H1 (cell line): ENCODE data around the gene FRS2. TPM values are rescaled to one million over a fixed set of nuclear protein-coding genes. Genes with fewer than 3 reads are reported as not detected.

Experiments
- CTCF ChIA-PET: fragments of 300-600 bp; sonication (Branson Sonifier 250); formaldehyde crosslinking; loops from one replicate; lab custom pipeline; 2021; ENCODE audit not compliant: partially characterized antibody; lab: Charles Lee
- POLR2A ChIA-PET: fragments of 300-600 bp; sonication (Branson Sonifier 250); formaldehyde crosslinking; loops from one replicate; lab custom pipeline; 2021; ENCODE audit warnings: inconsistent platforms; ENCODE audit not compliant: partially characterized antibody; lab: Charles Lee
- DNase-seq, 2 experiments: peaks; one replicate each; pipeline versions ENCODE4 v3.0.0 to v3.0.0-alpha.2; 2010 to 2022; ENCODE audit warnings: low spot score in 2 of 2, low read depth in 1 of 2, mixed read lengths in 1 of 2
- FAIRE-seq: peaks from 2 replicates; lab custom pipeline; 2011; peaks lifted over from hg19 to GRCh38; lab: Jason Lieb, UNC
- H2AFZ ChIP-seq: 2 replicates; pipeline ENCODE4 v1.8.1; 2012; ENCODE audit warnings: low read length, inconsistent platforms
- H2AK5ac ChIP-seq: 2 replicates; pipeline ENCODE4 v1.6.1; 2013; ENCODE audit warnings: low read depth, low read length
- H2BK120ac ChIP-seq: replicated peaks from 2 replicates; pipeline ENCODE3; 2013; ENCODE audit warnings: low read depth, low read length, inconsistent platforms
- H2BK12ac ChIP-seq: 2 replicates; pipeline ENCODE4 v1.6.1; 2013; ENCODE audit warnings: low read depth, low read length
- H2BK15ac ChIP-seq: 2 replicates; pipeline ENCODE4 v1.6.1; 2013; ENCODE audit warnings: low read length
- H2BK20ac ChIP-seq: 2 replicates; pipeline ENCODE4 v1.6.1; 2013; ENCODE audit warnings: low read length
- H2BK5ac ChIP-seq: 2 replicates; pipeline ENCODE4 v1.6.1; 2013; ENCODE audit warnings: low read depth, low read length
- H3K14ac ChIP-seq: 2 replicates; pipeline ENCODE4 v1.6.1; 2013; ENCODE audit warnings: inconsistent platforms; ENCODE audit not compliant: insufficient read length
- H3K18ac ChIP-seq: 2 replicates; pipeline ENCODE4 v1.6.1; 2013; ENCODE audit warnings: low read length; ENCODE audit errors: extremely low read depth
- H3K23ac ChIP-seq: 2 replicates; pipeline ENCODE4 v1.6.1; 2013; ENCODE audit warnings: inconsistent platforms; ENCODE audit not compliant: insufficient read length
- H3K23me2 ChIP-seq: 2 replicates; pipeline ENCODE4 v1.6.1; 2013; ENCODE audit warnings: low read depth, low read length
- H3K27ac ChIP-seq: 2 replicates; pipeline ENCODE4 v1.6.1; 2011; ENCODE audit warnings: low read depth, low read length, inconsistent platforms
- H3K27me3 ChIP-seq, 4 experiments: replicated peaks in 1 of 4; 1 replicate in 1 of 4; 2 replicates in 3 of 4; pipeline versions ENCODE4 v1.6.1 to v1.8.1; 2011 to 2013; ENCODE audit warnings: low read length in 3 of 4, mild to moderate bottlenecking in 3 of 4, inconsistent platforms in 2 of 4, mixed read lengths in 2 of 4, moderate library complexity in 1 of 4; ENCODE audit not compliant: control insufficient read depth in 3 of 4, insufficient read depth in 3 of 4; ENCODE audit errors: extremely low read depth in 1 of 4
- H3K36me3 ChIP-seq, 4 experiments: 2 replicates each; pipeline versions ENCODE4 v1.6.1 to v1.8.1; 2011 to 2013; ENCODE audit warnings: mild to moderate bottlenecking in 4 of 4, low read length in 3 of 4, moderate library complexity in 2 of 4, control low read depth in 1 of 4, inconsistent platforms in 1 of 4; ENCODE audit not compliant: insufficient read depth in 4 of 4, control insufficient read depth in 2 of 4
- H3K4ac ChIP-seq: replicated peaks from 2 replicates; pipeline ENCODE3; 2013; ENCODE audit warnings: low read length, low read depth, mixed read lengths, inconsistent platforms; ENCODE audit not compliant: insufficient read length
- H3K4me1 ChIP-seq, 4 experiments: replicated peaks in 1 of 4; 1 replicate in 1 of 4; 2 replicates in 3 of 4; pipeline versions ENCODE4 v1.6.1 to v1.8.1; 2011 to 2013; ENCODE audit warnings: low read length in 3 of 4, inconsistent platforms in 2 of 4, mixed read lengths in 1 of 4; ENCODE audit not compliant: insufficient read depth in 4 of 4, control insufficient read depth in 3 of 4
- H3K4me2 ChIP-seq, 2 experiments: 2 replicates each; pipeline versions ENCODE4 v1.6.1 to v1.8.1; 2011 to 2013; ENCODE audit warnings: low read depth in 2 of 2, low read length in 2 of 2, control low read depth in 1 of 2, inconsistent platforms in 1 of 2, mild to moderate bottlenecking in 1 of 2; ENCODE audit not compliant: insufficient read depth in 1 of 2
- H3K4me3 ChIP-seq, 4 experiments: fragments of 200-600, 300-600 bp in 1 of 4; sonication (generic), shearing (Covaris generic), sonication (Bioruptor Twin) in 1 of 4; 2 replicates each; pipeline versions ENCODE4 v1.5.1 to v1.8.1; 2011 to 2016; ENCODE audit warnings: low read length in 4 of 4, low read depth in 3 of 4, control low read depth in 2 of 4, inconsistent platforms in 2 of 4, mild to moderate bottlenecking in 2 of 4, mixed read lengths in 1 of 4, moderate library complexity in 1 of 4; ENCODE audit not compliant: insufficient read depth in 2 of 4; ENCODE audit errors: extremely low read depth in 1 of 4
- H3K56ac ChIP-seq: replicated peaks from 2 replicates; pipeline ENCODE3; 2013; ENCODE audit warnings: low read depth, mild to moderate bottlenecking, mixed read lengths, low read length, inconsistent platforms; ENCODE audit not compliant: insufficient read length
- H3K79me1 ChIP-seq: 2 replicates; pipeline ENCODE4 v1.6.1; 2013; ENCODE audit warnings: low read depth, low read length, control low read depth
- H3K79me2 ChIP-seq, 2 experiments: 2 replicates each; pipeline versions ENCODE4 v1.6.1 to v1.8.1; 2012 to 2013; ENCODE audit warnings: low read length in 2 of 2, mild to moderate bottlenecking in 2 of 2, inconsistent platforms in 1 of 2; ENCODE audit not compliant: insufficient read depth in 2 of 2, control insufficient read depth in 1 of 2
- H3K9ac ChIP-seq, 4 experiments: replicated peaks in 1 of 4; 1 replicate in 1 of 4; 2 replicates in 3 of 4; pipeline versions ENCODE4 v1.6.1 to v1.8.1; 2011 to 2013; ENCODE audit warnings: low read depth in 3 of 4, low read length in 3 of 4, control low read depth in 2 of 4, mild to moderate bottlenecking in 2 of 4, moderate library complexity in 2 of 4, inconsistent platforms in 1 of 4; ENCODE audit errors: extremely low read depth in 1 of 4
- H3K9me3 ChIP-seq, 2 experiments: 2 replicates each; pipeline versions ENCODE4 v1.6.1 to v1.8.1; 2012 to 2013; ENCODE audit warnings: mild to moderate bottlenecking in 2 of 2, moderate library complexity in 2 of 2, control low read depth in 1 of 2, inconsistent platforms in 1 of 2, low read depth in 1 of 2, low read length in 1 of 2, mixed read lengths in 1 of 2; ENCODE audit not compliant: insufficient read depth in 2 of 2
- H4K20me1 ChIP-seq, 2 experiments: replicated peaks in 1 of 2; 2 replicates each; pipeline versions ENCODE3 to v1.8.1; 2011 to 2013; ENCODE audit warnings: inconsistent platforms in 2 of 2, low read length in 2 of 2, mild to moderate bottlenecking in 1 of 2; ENCODE audit not compliant: insufficient read depth in 2 of 2, control insufficient read depth in 1 of 2
- H4K5ac ChIP-seq: 2 replicates; pipeline ENCODE4 v1.6.1; 2013; ENCODE audit warnings: low read length, low read depth, mixed read lengths, inconsistent platforms; ENCODE audit not compliant: insufficient read length
- H4K8ac ChIP-seq: 2 replicates; pipeline ENCODE4 v1.8.0; 2013; ENCODE audit warnings: mild to moderate bottlenecking, moderate library complexity, low read length, inconsistent platforms; ENCODE audit not compliant: insufficient read depth; ENCODE audit errors: extremely low read depth
- H4K91ac ChIP-seq: replicated peaks from 2 replicates; pipeline ENCODE3; 2013; ENCODE audit warnings: low read length, mixed read lengths, inconsistent platforms; ENCODE audit not compliant: insufficient read length
- BRCA1 ChIP-seq: IDR thresholded peaks from 2 replicates; pipeline ENCODE4 v1.6.1; 2012; ENCODE audit warnings: low read depth, low read length, improper control_type of control experiment
- HDAC6 ChIP-seq: IDR thresholded peaks from one replicate; pipeline ENCODE4 v1.7.1; 2012; ENCODE audit warnings: low read depth, mild to moderate bottlenecking, inconsistent platforms, low read length, moderate library complexity
- SIRT6 ChIP-seq: IDR thresholded peaks from one replicate; pipeline ENCODE4 v1.7.1; 2012; ENCODE audit warnings: low read length, inconsistent platforms
- WGBS, 2 experiments: shearing (Covaris generic) in 1 of 2; methylation state at CpG; one replicate each; pipeline versions ENCODE4 v1.1.6 to v1.1.7; 2013 to 2015; ENCODE audit warnings: low lambda C conversion rate in 2 of 2, mixed read lengths in 2 of 2, inconsistent platforms in 1 of 2, low coverage in 1 of 2, missing lambda C conversion rate in 1 of 2; ENCODE audit not compliant: insufficient replicate concordance in 2 of 2, insufficient coverage in 1 of 2, insufficient read length in 1 of 2; ENCODE audit errors: extremely low coverage in 1 of 2, missing lambda C conversion rate in 1 of 2; 5-methylcytosine and 5-hydroxymethylcytosine counted together
- polyA plus RNA-seq, 7 experiments: library from polyadenylated mRNA; depleted of rRNA in 3 of 7; stranded (reverse) in 5 of 7; unstranded in 2 of 7; fragments of >200 nt in 5 of 7; fragments of 200-250 nt in 2 of 7; gene quantifications; 1 replicate in 5 of 7; 2 replicates in 1 of 7; 4 replicates in 1 of 7; pipeline versions ENCODE4 v1.2.1 to v1.2.3, GENCODE V29; 2011 to 2013; ENCODE audit warnings: missing spikeins in 2 of 7, mixed read lengths in 2 of 7
- total RNA-seq: library from RNA; stranded (reverse); fragmentation: NEBNext Ultra II Directional; extraction: Animal tissue kit (Norgen Biotek cat#: 25700); gene quantifications from 2 replicates; pipeline ENCODE4 v1.2.1, GENCODE V29; 2021

Gene FRS2
- total and polyA plus RNA-seq, 2 of the 8 experiments (the other 6 are each of a cell fraction or from before 2014, with no cell fraction given) = 10.3 to 35.8 TPM

- no peaks in the 10 kb centered on the region; the same call in 1 of the 2 replicates for H3K23me2 ChIP-seq
- H2BK5ac ChIP-seq = 0 out of 2 replicates have a peak overlapping the region, but pooled peaks have one; percentile 83
- H3K36me3 ChIP-seq = no peaks in the 10 kb centered on the region
- peak overlapping the region in 3 of 4 experiments; percentile 86 to 91 (median 90); a peak in 5 of 7 replicates for H3K9ac ChIP-seq
- H3K4me1 ChIP-seq = peaks cover 7 to 18% (median 12%) of the 10 kb centered on the region in 4 experiments; a peak in 6 of 7 replicates
- H4K5ac ChIP-seq = no peak overlapping the region
- 7% methylated on average over 7 of the region's 7 CpGs; no CpG with 5 or more reads in 1 of the 2 experiments for WGBS, 2 experiments
- no peak overlapping the region for H3K14ac ChIP-seq
- no peak overlapping the region for H2BK20ac ChIP-seq
- H4K20me1 ChIP-seq = peaks cover 6 to 8% of the 10 kb centered on the region in 2 experiments
- peak overlapping the region; percentile 66 to 67 for H3K4me2 ChIP-seq
- POLR2A ChIA-PET = interaction anchor here (0.8 to 2.2 kb wide), 12 partner anchors 10 to 165 kb away, joined by 3 to 8 read pairs (median 4); partner anchors contain the start of gene CCT2
- FAIRE-seq = no peak
- DNase-seq = no peak
- CTCF ChIA-PET = interaction anchor here (1.1 to 1.8 kb wide), 2 partner anchors 96 to 99 kb away, joined by 6 read pairs; no protein-coding TSS in a partner anchor
- no peaks in the 10 kb centered on the region for H3K79me1 ChIP-seq
- no peak overlapping the region for H2BK15ac ChIP-seq
- no peak overlapping the region for H3K56ac ChIP-seq
- no peak overlapping the region for H2BK120ac ChIP-seq
- peaks cover 25 to 55% of the 10 kb centered on the region in 2 experiments for H3K79me2 ChIP-seq
- no peak overlapping the region for H4K91ac ChIP-seq
- no peak overlapping the region; the same call in 1 of the 2 replicates for H4K8ac ChIP-seq
- H2AK5ac ChIP-seq = no peak overlapping the region
- H3K18ac ChIP-seq = 0 out of 2 replicates have a peak overlapping the region, but pooled peaks have one; percentile 39
- H3K27ac ChIP-seq = peak overlapping the region; percentile 90; the same call in 1 of the 2 replicates
- no peak overlapping the region for H2BK12ac ChIP-seq
- H2AFZ ChIP-seq = no peak overlapping the region
- no peak overlapping the region for H3K23ac ChIP-seq
- H3K4me3 ChIP-seq = peak overlapping the region; percentile 94 to 98 (median 95)
- H3K27me3 ChIP-seq = no peaks in the 10 kb centered on the region
- no peaks in the 10 kb centered on the region for H3K9me3 ChIP-seq
- H3K4ac ChIP-seq = no peak overlapping the region
- TF ChIP-seq SIRT6 (no peak), HDAC6 (no peak), BRCA1 (no peak)
These were observed 865 bp downstream of the FRS2 start for GRCh38 chr12:69471076-69471430.
